Subcutaneous adipose tissue (tissue), 4 donors: ENCODE results near the gene ARSJ. TPM values are rescaled to one million over a fixed set of nuclear protein-coding genes. Genes with fewer than 3 reads are reported as not detected.

Source experiments
- total RNA-seq, 4 donors: library from RNA; depleted of rRNA; stranded (reverse); fragments of >200 nt; gene quantifications; one replicate each; pipeline ENCODE4 v1.1.0, GENCODE V29; 2016
- TF ChIP-seq, protein P1 (sequence below): fragments of 450-650 bp; IDR thresholded peaks from one replicate; pipeline ENCODE4 v1.5.1; 2016; ENCODE audit warnings: low read depth, mild to moderate bottlenecking, control low read depth, antibody characterized with exemption, moderate library complexity

Gene ARSJ
- total RNA-seq, 4 donors from 2014 or later: 0.75 to 1.2 (median 1.0) TPM

DNA sequence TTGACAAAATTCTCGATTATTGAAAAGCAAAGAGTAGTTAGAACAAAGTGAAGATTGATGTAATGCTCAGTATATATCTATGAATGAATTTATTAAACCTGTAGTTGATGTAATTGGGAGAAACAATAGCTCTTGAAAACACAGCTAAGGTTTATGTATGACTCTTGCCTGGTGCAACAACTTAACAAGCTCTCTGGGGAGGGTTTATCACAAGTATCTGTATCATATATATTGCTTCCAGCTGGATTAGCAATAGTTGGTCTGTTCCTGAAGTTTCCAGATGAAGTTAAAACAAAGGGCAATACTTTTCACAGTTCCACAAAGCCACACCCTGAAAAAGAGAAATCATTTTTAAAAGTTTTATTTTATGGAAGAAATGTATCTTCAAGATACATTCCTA, 91.4 kb downstream of the ARSJ start:
- TF ChIP-seq, protein P1, sequence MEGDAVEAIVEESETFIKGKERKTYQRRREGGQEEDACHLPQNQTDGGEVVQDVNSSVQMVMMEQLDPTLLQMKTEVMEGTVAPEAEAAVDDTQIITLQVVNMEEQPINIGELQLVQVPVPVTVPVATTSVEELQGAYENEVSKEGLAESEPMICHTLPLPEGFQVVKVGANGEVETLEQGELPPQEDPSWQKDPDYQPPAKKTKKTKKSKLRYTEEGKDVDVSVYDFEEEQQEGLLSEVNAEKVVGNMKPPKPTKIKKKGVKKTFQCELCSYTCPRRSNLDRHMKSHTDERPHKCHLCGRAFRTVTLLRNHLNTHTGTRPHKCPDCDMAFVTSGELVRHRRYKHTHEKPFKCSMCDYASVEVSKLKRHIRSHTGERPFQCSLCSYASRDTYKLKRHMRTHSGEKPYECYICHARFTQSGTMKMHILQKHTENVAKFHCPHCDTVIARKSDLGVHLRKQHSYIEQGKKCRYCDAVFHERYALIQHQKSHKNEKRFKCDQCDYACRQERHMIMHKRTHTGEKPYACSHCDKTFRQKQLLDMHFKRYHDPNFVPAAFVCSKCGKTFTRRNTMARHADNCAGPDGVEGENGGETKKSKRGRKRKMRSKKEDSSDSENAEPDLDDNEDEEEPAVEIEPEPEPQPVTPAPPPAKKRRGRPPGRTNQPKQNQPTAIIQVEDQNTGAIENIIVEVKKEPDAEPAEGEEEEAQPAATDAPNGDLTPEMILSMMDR: no peak

DNA sequence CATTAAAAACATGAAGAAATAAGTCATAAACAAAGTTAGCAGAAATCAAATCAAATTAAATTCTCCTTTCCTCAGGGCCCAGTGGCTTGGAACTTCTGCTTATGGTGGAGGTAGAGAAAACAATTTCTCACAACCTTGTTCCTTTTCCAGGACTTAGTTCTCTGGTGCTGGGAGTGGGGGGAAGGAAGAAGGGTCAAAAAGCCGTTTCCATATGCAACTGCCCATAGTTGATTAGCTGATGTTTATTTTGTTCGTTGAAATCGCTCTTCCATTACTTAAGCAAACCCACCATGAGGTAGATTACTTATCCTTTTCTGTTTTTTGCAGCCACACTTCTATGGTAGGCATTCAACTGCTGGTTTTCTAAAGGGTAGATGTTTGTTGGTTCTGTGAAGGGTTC, 94.2 kb downstream of the ARSJ start:
- TF ChIP-seq, protein P1: no peak

DNA sequence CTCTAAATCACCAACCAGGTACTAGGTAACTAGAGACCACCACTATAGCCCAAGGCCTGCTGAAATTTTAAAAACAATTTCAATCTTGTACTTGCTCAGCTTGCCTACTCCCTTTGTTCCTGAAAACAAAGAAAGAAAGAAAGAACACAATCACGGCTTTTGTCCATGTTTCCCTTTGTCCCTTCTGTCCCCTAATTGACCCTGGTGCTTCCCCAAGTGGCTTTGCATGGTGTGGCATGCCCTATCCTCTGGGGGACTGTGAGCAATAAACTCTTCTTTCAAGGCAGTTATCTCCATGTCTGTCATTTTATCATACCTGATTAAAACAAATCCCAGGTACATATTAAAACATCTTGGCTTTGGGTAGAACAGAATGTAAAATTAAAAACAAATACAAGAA, 94.8 kb downstream of the ARSJ start:
- TF ChIP-seq, protein P1: no peak

DNA sequence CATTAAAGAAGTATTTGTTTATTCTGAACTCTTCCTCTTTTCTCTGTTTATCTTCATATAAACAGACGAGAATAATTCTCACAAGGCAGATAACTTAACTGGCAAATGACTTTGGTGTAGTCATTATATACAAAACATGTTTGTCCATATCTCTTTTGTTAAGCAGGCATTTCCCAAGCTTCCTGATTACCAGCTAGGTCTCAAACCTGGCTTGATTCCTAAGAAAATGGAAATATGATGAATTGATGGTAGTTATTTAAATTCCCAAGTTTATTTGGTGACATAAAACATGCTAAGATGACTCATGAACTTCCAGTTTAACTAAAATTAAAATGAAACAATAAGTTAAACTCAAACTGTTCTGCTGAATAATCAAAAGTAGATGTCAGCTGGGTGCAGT, 96.8 kb downstream of the ARSJ start:
- TF ChIP-seq, protein P1: no peak

DNA sequence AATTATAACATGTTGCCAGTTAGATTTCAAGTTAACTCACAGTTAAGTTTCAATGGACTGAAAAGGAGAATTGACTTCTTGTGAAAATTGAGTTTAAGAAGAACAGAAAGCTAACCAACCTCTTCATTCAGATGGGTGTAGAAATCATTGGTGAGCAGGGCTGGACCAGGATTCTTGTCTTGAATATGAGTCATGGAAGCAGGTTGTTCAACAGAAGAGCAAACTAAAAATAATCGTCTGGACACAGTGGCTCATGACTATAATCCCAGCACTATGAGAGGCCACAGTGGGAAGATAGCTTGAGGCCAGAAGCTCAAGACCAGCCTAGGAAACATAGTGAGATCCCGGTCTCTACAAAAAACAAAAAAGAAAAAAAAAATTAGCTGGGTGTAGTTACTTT, 98.2 kb downstream of the ARSJ start:
- TF ChIP-seq, protein P1: no peak

DNA sequence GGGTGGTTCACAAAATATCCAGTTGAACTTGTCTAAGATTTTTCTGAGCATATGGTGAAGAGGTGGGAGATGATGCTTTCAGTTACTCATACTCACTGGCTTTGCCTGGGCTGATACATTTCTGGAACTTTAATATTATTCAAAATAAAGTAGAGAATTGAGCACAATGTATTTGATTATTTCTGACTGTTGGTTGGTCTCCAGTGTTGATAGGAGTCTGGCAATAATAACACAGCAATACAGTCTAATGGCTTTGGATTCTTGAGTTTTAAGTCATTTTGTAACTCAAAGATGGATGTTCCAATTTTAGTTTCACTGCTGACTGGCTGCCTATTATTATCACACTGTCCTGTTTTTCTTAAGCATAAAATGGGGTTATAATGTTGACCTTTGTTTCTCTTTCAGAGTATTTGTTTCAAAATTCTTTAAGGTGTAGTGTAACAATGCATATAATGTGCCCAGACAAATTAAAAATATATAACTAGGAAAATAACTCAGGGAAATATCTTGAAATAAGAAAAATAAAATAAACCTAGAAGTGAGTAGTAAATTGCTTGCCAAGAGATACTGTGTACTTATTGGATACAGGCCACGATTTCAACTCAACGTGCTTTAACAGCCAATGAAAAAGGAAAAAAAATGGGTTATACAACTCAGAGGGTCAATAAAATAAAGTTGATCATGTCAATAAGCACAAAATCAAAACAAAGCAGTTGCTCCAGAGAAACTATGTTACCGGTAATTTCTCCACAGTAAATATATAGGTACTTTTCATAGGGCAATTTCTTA, 99.0 kb downstream of the ARSJ start:
- TF ChIP-seq, protein P1: no peak

DNA sequence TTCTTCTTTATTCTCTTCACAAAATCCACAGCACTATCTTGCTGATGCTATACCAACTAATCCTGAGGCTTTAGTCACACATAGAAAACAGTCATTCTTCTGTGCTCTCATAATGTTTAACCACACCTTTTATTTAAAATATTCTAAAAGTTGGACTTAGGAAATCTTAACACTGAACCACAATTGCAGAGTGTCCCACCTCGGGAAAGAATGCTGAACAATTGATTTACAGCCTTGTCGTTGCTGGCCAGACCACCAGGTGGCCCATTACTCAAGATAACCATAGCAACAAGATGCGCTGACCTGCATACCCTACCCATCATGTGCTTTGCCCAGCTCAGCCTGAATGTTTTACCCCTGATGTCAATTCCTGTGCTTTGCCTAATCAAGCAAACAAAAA, 100.8 kb downstream of the ARSJ start:
- TF ChIP-seq, protein P1: no peak
